B cell (primary cell): ENCODE results near the gene GSE1. TPM values are rescaled to one million over a fixed set of nuclear protein-coding genes. Genes with fewer than 3 reads are reported as not detected.
A peak's percentile ranks its signal among the peaks of the same experiment; 100 is the strongest.

Experiments used
- ATAC-seq: fragments of 200-7000 bp; cut with Tn5 transposase; one replicate; pipeline ENCODE4 v1.10.0; 2021; ENCODE audit warnings: low read depth, mild to moderate bottlenecking, moderate number of reproducible peaks, moderate library complexity
- CTCF ChIA-PET: fragments of 350-600 bp; sonication (Branson Sonifier 250); formaldehyde crosslinking; loops from one replicate; lab custom pipeline; 2021; ENCODE audit warnings: antibody characterized with exemption, inconsistent platforms; lab: Charles Lee
- POLR2A ChIA-PET: fragments of 350-600 bp; sonication (Branson Sonifier 250); formaldehyde crosslinking; loops from one replicate; lab custom pipeline; 2021; ENCODE audit warnings: antibody characterized with exemption; lab: Charles Lee
- DNase-seq: peaks from one replicate; pipeline ENCODE4 v3.0.0; 2013
- H2AFZ ChIP-seq: 2 replicates; pipeline ENCODE4 v1.6.1; 2012; ENCODE audit warnings: mild to moderate bottlenecking, low read depth, low read length; ENCODE audit not compliant: insufficient read depth, poor library complexity, severe bottlenecking
- H3K27ac ChIP-seq, 2 donors: 1 replicate in 1 of 2; 2 replicates in 1 of 2; pipeline ENCODE4 v1.5.1; 2012 to 2013; ENCODE audit warnings: low read length in 2 of 2, mild to moderate bottlenecking in 2 of 2, moderate library complexity in 1 of 2
- H3K27me3 ChIP-seq, 4 experiments: fragments of 200-600 bp in 1 of 4; sonication (generic) in 1 of 4; replicated peaks in 1 of 4; 1 replicate in 2 of 4; 2 replicates in 2 of 4; pipeline versions ENCODE4 v1.6.1 to v1.7.0; 2013 to 2016; ENCODE audit warnings: low read length in 3 of 4, mild to moderate bottlenecking in 2 of 4, mixed read lengths in 1 of 4, moderate library complexity in 1 of 4; ENCODE audit not compliant: insufficient read depth in 4 of 4, control insufficient read depth in 3 of 4; ENCODE audit errors: control extremely low read depth in 1 of 4
- H3K36me3 ChIP-seq, 2 experiments: replicated peaks in 1 of 2; 1 replicate in 1 of 2; 2 replicates in 1 of 2; pipeline versions ENCODE4 v1.6.1 to v1.7.1; 2013; ENCODE audit warnings: low read length in 1 of 2; ENCODE audit not compliant: insufficient read depth in 2 of 2, control insufficient read depth in 1 of 2; ENCODE audit errors: control extremely low read depth in 1 of 2, extremely low read depth in 1 of 2
- H3K4me1 ChIP-seq, 2 donors: fragments of 200-600 bp in 1 of 2; sonication (generic) in 1 of 2; 1 replicate in 1 of 2; 2 replicates in 1 of 2; pipeline versions ENCODE4 v1.5.1 to v1.6.1; 2013 to 2017; ENCODE audit warnings: low read length in 2 of 2; ENCODE audit not compliant: control insufficient read depth in 2 of 2, insufficient read depth in 2 of 2
- H3K4me2 ChIP-seq: replicated peaks from 2 replicates; pipeline ENCODE3; 2012; ENCODE audit warnings: mild to moderate bottlenecking, low read depth, low read length; ENCODE audit not compliant: poor library complexity, severe bottlenecking
- H3K4me3 ChIP-seq, 5 experiments: fragments of 200-600 bp in 1 of 5; sonication (generic) in 1 of 5; 1 replicate in 3 of 5; 2 replicates in 2 of 5; pipeline versions ENCODE4 v1.5.1 to v1.7.0; 2011 to 2016; ENCODE audit warnings: low read length in 4 of 5, mild to moderate bottlenecking in 4 of 5, low read depth in 2 of 5, control low read depth in 1 of 5, moderate library complexity in 1 of 5; ENCODE audit not compliant: insufficient read depth in 1 of 5; ENCODE audit errors: control extremely low read depth in 1 of 5, extremely low read depth in 1 of 5
- H3K79me2 ChIP-seq: fragments of 200-600 bp; sonication (generic); one replicate; pipeline ENCODE4 v1.6.0; 2016; ENCODE audit warnings: low read length; ENCODE audit not compliant: control insufficient read depth, insufficient read depth
- H3K9ac ChIP-seq: fragments of 200-600 bp; sonication (generic); 2 replicates; pipeline ENCODE4 v1.6.1; 2017; ENCODE audit warnings: mild to moderate bottlenecking, low read length, moderate library complexity
- H3K9me3 ChIP-seq, 3 donors: one replicate each; pipeline versions ENCODE4 v1.6.1 to v1.7.1; 2013; ENCODE audit warnings: low read length in 2 of 3; ENCODE audit not compliant: control insufficient read depth in 2 of 3, insufficient read depth in 1 of 3; ENCODE audit errors: control extremely low read depth in 1 of 3
- H4K20me1 ChIP-seq: 2 replicates; pipeline ENCODE4 v1.6.0; 2012; ENCODE audit warnings: mild to moderate bottlenecking, low read length; ENCODE audit not compliant: insufficient read depth, control insufficient read depth, poor library complexity, severe bottlenecking
- H3K27ac Mint-ChIP-seq: one replicate; pipeline ENCODE4 v1.8.0; 2021; ENCODE audit warnings: mixed read lengths
- H3K27me3 Mint-ChIP-seq: one replicate; pipeline ENCODE4 v1.8.0; 2021; ENCODE audit warnings: mixed read lengths
- H3K4me1 Mint-ChIP-seq: one replicate; pipeline ENCODE4 v1.8.0; 2021; ENCODE audit warnings: mixed read lengths
- H3K4me3 Mint-ChIP-seq: one replicate; pipeline ENCODE4 v1.8.0; 2021; ENCODE audit warnings: mixed read lengths
- H3K9me3 Mint-ChIP-seq: one replicate; pipeline ENCODE4 v1.8.0; 2022; ENCODE audit warnings: mixed read lengths; ENCODE audit not compliant: insufficient read depth
- CTCF ChIP-seq: fragments of 200-600 bp; IDR thresholded peaks from one replicate; pipeline ENCODE4 v1.8.0; 2022; ENCODE audit warnings: antibody characterized with exemption, mild to moderate bottlenecking
- EZH2 ChIP-seq: IDR thresholded peaks from 2 replicates; pipeline ENCODE4 v1.6.1; 2012; ENCODE audit warnings: borderline replicate concordance, low read depth, mild to moderate bottlenecking, moderate library complexity, low read length; ENCODE audit not compliant: insufficient read depth, poor library complexity, severe bottlenecking
- WGBS: methylation state at CpG from one replicate; pipeline ENCODE4 v1.1.5; 2013; ENCODE audit warnings: missing lambda C conversion rate; ENCODE audit not compliant: insufficient coverage; 5-methylcytosine and 5-hydroxymethylcytosine counted together
- intact Hi-C: fragments of 100-400 bp; cut with micrococcal nuclease; formaldehyde crosslinking; loops from one replicate; pipeline ENCODE4 v1.10.0; 2022
- polyA plus RNA-seq: library from polyadenylated mRNA; depleted of rRNA; stranded (reverse); fragments of >200 nt; gene quantifications from 2 replicates; pipeline ENCODE4 v1.2.3, GENCODE V29; 2012
- total RNA-seq, 2 donors: library from RNA; stranded (reverse); fragments of 120-200 nt in 1 of 2; gene quantifications; 1 replicate in 1 of 2; 2 replicates in 1 of 2; pipeline versions ENCODE4 v1.2.3 to v1.2.4, GENCODE V29; 2013 to 2022

GSE1 gene
- total and polyA plus RNA-seq, 2 donors (not counting 1 experiment from before 2014, with no cell fraction given): 57.3 to 76.1 TPM

GRCh38 chr16:85652431-85653221 lies 39.5 kb downstream of the GSE1 start:
- no peak for TF ChIP-seq CTCF
- no peak for TF ChIP-seq EZH2
- intact Hi-C loops: no loop called here
- no peak overlapping the region for H3K4me3 Mint-ChIP-seq

GRCh38 chr16:85653290-85653891 lies 40.3 kb downstream of the GSE1 start:
- Histone ChIP-seq H3K4me3 (no peak overlapping the region), H4K20me1 (peaks cover 93% of the 10 kb centered on the region), H3K9me3 (peaks cover 0 to 6% (median 0%) of the 10 kb centered on the region in 3 donors), H3K36me3 (peaks cover 5 to 74% of the 10 kb centered on the region in 2 experiments), H3K27ac (no peak overlapping the region), H2AFZ (no peak overlapping the region), H3K79me2 (peaks cover 20% of the 10 kb centered on the region), H3K4me2 (no peak overlapping the region), H3K9ac (no peak overlapping the region), H3K27me3 (no peaks in the 10 kb centered on the region), H3K4me1 (no peaks in the 10 kb centered on the region)
- ChIA-PET CTCF (no interaction called here), POLR2A (no interaction called here)
- H3K27ac Mint-ChIP-seq: no peak overlapping the region
- intact Hi-C loops: no loop called here
- H3K9me3 Mint-ChIP-seq: no peaks in the 10 kb centered on the region
- H3K4me3 Mint-ChIP-seq: no peak overlapping the region
- TF ChIP-seq EZH2 (no peak), CTCF (no peak)
- H3K27me3 Mint-ChIP-seq: no peaks in the 10 kb centered on the region
- ATAC-seq (no peak), DNase-seq (no peak)
- H3K4me1 Mint-ChIP-seq: no peaks in the 10 kb centered on the region
- 96% methylated on average over 18 of the region's 21 CpGs for WGBS

More at GRCh38 chr16:85652431-85653221, 39.5 kb downstream of the GSE1 start:
- Histone ChIP-seq H3K9me3 (peaks cover 0 to 6% (median 0%) of the 10 kb centered on the region in 3 donors), H2AFZ (no peak overlapping the region), H3K27me3 (no peaks in the 10 kb centered on the region), H4K20me1 (peaks cover 93% of the 10 kb centered on the region), H3K4me1 (no peaks in the 10 kb centered on the region), H3K9ac (no peak overlapping the region), H3K27ac (no peak overlapping the region), H3K4me2 (no peak overlapping the region), H3K4me3 (no peak overlapping the region), H3K36me3 (peaks cover 4 to 70% of the 10 kb centered on the region in 2 experiments), H3K79me2 (peaks cover 23% of the 10 kb centered on the region)
- no peak for DNase-seq
- no peaks in the 10 kb centered on the region for H3K27me3 Mint-ChIP-seq
- peak overlapping the region; percentile 6 for H3K27ac Mint-ChIP-seq
- WGBS: 95% methylated on average over 32 of the region's 35 CpGs
- peak; percentile 21 for ATAC-seq
- H3K4me1 Mint-ChIP-seq: no peaks in the 10 kb centered on the region
- POLR2A ChIA-PET: no interaction called here
- CTCF ChIA-PET: no interaction called here
- H3K9me3 Mint-ChIP-seq: no peaks in the 10 kb centered on the region
